GM12801 (cell line): ENCODE measurements around the gene PIEZO1.

Experiments used
- CTCF ChIP-seq: IDR thresholded peaks from one replicate; pipeline ENCODE4 v1.5.1; 2011; ENCODE audit warnings: control low read depth; ENCODE audit not compliant: insufficient read length; ENCODE audit errors: extremely low read depth

The PIEZO1 gene

GRCh38 chr16:88731699-88732098, 53.3 kb downstream of the PIEZO1 start:
- no peak for TF ChIP-seq CTCF

GRCh38 chr16:88730632-88731607, 54.1 kb downstream of the PIEZO1 start:
- no peak for TF ChIP-seq CTCF

- TF ChIP-seq CTCF = no peak
Observed at GRCh38 chr16:88727871-88728270, 57.1 kb downstream of the PIEZO1 start.

- TF ChIP-seq CTCF = no peak
Observed at GRCh38 chr16:88726981-88727380, 58.0 kb downstream of the PIEZO1 start.

GRCh38 chr16:88726408-88726749, 58.6 kb downstream of the PIEZO1 start:
- TF ChIP-seq CTCF = no peak

- TF ChIP-seq CTCF = no peak
Observed at GRCh38 chr16:88725609-88726407, 59.2 kb downstream of the PIEZO1 start.

GRCh38 chr16:88724855-88725555, 60.0 kb downstream of the PIEZO1 start:
- TF ChIP-seq CTCF = no peak
